GM12872 (cell line): Measurements from ENCODE around the gene RNH1.

Experiments
- CTCF ChIP-seq: IDR thresholded peaks from 3 replicates; pipeline ENCODE4 v1.5.1; 2011; ENCODE audit warnings: low read depth, mild to moderate bottlenecking, low read length, moderate library complexity; ENCODE audit not compliant: insufficient read depth

The RNH1 gene

GRCh38 chr11:502288-503178 is 4.5 kb downstream of the RNH1 start:
- TF ChIP-seq CTCF: no peak

GRCh38 chr11:501683-502287 is 5.3 kb downstream of the RNH1 start:
- TF ChIP-seq CTCF: no peak

- TF ChIP-seq CTCF: no peak
Measured at GRCh38 chr11:501001-501682, 5.9 kb downstream of the RNH1 start.

- TF ChIP-seq CTCF: no peak
Measured at GRCh38 chr11:499201-500076, 7.6 kb downstream of the RNH1 start.

- no peak for TF ChIP-seq CTCF
Measured at GRCh38 chr11:498297-499181, 8.5 kb downstream of the RNH1 start.

GRCh38 chr11:497565-498296 is 9.3 kb downstream of the RNH1 start:
- no peak for TF ChIP-seq CTCF
